GM12874 (cell line): ENCODE data around the gene SDK2.

Source experiments
- TF ChIP-seq, protein P1 (sequence below): IDR thresholded peaks from 2 replicates; pipeline ENCODE4 v1.5.1; 2011; ENCODE audit warnings: low read depth, mild to moderate bottlenecking, control low read depth, low read length, moderate library complexity; ENCODE audit not compliant: insufficient read depth

Gene SDK2

GRCh38 chr17:73532421-73532901 lies 111.8 kb downstream of the SDK2 start:
- TF ChIP-seq, protein P1, sequence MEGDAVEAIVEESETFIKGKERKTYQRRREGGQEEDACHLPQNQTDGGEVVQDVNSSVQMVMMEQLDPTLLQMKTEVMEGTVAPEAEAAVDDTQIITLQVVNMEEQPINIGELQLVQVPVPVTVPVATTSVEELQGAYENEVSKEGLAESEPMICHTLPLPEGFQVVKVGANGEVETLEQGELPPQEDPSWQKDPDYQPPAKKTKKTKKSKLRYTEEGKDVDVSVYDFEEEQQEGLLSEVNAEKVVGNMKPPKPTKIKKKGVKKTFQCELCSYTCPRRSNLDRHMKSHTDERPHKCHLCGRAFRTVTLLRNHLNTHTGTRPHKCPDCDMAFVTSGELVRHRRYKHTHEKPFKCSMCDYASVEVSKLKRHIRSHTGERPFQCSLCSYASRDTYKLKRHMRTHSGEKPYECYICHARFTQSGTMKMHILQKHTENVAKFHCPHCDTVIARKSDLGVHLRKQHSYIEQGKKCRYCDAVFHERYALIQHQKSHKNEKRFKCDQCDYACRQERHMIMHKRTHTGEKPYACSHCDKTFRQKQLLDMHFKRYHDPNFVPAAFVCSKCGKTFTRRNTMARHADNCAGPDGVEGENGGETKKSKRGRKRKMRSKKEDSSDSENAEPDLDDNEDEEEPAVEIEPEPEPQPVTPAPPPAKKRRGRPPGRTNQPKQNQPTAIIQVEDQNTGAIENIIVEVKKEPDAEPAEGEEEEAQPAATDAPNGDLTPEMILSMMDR, result no peak

DNA sequence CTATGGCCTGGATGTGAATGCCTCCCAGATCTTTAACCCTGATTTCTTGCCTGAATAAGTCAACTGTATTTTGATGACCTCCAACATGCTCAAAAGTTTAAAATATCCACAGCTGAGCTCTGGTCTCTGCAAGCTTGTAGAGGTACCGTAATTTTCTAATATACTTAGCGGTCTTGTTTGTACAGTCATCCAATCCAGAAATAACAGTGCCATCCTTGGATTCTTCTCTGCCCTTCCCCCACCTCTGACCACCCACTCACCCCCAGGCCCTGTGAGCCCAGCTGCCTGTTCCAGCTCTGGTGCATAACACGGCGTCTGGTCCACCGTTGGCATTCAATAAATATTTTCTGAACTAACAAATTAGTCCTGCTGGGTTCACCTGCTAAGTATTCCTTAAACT lies 113.1 kb downstream of the SDK2 start:
- TF ChIP-seq, protein P1, result no peak

DNA sequence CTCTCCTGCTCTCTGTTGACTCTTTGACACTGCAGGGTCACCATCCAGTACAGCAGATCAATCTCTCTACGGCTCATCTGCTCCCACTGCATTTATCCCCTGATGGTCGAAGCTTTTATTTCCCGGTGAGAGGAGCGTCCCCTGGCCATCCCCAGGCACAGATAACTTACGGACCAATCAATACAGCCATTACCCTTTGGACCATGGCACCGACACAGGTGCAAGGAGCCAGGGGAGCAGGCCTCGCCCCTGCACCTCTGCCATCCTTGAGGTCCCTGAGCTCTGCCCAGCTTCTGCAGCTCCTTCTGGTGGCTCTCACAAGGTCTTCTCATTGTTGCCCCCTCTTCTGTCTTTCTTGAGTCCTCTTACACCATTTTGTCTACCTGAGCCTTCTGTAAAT lies 115.6 kb downstream of the SDK2 start:
- TF ChIP-seq, protein P1, result no peak

DNA sequence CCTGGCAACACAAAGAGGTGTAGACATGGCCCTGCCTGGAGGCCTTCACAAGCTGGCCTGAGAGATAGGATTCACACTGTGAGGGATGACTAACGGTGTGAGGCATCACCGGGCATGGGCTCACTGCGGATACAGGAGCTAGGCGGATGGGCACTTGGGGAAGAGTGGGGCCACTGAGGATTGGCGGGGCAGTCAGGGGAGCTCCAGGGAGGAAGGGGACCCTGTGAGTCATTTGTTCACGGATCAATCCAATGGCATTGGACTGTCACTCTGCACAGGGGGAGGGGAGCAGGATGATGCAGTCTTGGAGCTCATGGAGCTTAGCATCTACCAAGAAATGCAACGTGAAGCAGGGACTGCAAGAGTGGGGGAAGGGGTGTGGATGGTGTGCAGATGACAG lies 117.3 kb downstream of the SDK2 start:
- TF ChIP-seq, protein P1, result no peak

GRCh38 chr17:73524941-73525679 lies 119.1 kb downstream of the SDK2 start:
- TF ChIP-seq, protein P1, result no peak

GRCh38 chr17:73522696-73523095 lies 121.5 kb downstream of the SDK2 start:
- TF ChIP-seq, protein P1, result no peak

GRCh38 chr17:73522107-73522506 lies 122.1 kb downstream of the SDK2 start:
- TF ChIP-seq, protein P1, result no peak
